GM06990 (cell line): Measurements from ENCODE around the gene SERPINA3.

Source experiments
- DNase-seq: peaks from one replicate; pipeline ENCODE4 v3.0.0-alpha.2; 2011; ENCODE audit not compliant: insufficient read length; ENCODE audit errors: extremely low read depth
- H3K27me3 ChIP-seq: replicated peaks from 2 replicates; pipeline ENCODE4 v1.6.0; 2011; ENCODE audit warnings: low read length; ENCODE audit not compliant: control insufficient read depth, insufficient read depth
- H3K36me3 ChIP-seq: 2 replicates; pipeline ENCODE4 v1.5.1; 2011; ENCODE audit warnings: low read length; ENCODE audit not compliant: control insufficient read depth, insufficient read depth
- H3K4me3 ChIP-seq: replicated peaks from 2 replicates; pipeline ENCODE4 v1.5.1; 2011; ENCODE audit warnings: low read depth, mild to moderate bottlenecking, control low read depth, low read length
- TF ChIP-seq, protein P1 (sequence below): IDR thresholded peaks from 2 replicates; pipeline ENCODE4 v1.5.1; 2011; ENCODE audit warnings: low read length, control low read depth, mild to moderate bottlenecking, inconsistent platforms; ENCODE audit not compliant: insufficient read depth, poor library complexity, severe bottlenecking

The SERPINA3 gene

GRCh38 chr14:94654071-94654861, 42.1 kb downstream of the SERPINA3 start:
- DNase-seq = no peak
- no peak overlapping the region for H3K4me3 ChIP-seq
- H3K36me3 ChIP-seq = no peaks in the 10 kb centered on the region
- TF ChIP-seq, protein P1, sequence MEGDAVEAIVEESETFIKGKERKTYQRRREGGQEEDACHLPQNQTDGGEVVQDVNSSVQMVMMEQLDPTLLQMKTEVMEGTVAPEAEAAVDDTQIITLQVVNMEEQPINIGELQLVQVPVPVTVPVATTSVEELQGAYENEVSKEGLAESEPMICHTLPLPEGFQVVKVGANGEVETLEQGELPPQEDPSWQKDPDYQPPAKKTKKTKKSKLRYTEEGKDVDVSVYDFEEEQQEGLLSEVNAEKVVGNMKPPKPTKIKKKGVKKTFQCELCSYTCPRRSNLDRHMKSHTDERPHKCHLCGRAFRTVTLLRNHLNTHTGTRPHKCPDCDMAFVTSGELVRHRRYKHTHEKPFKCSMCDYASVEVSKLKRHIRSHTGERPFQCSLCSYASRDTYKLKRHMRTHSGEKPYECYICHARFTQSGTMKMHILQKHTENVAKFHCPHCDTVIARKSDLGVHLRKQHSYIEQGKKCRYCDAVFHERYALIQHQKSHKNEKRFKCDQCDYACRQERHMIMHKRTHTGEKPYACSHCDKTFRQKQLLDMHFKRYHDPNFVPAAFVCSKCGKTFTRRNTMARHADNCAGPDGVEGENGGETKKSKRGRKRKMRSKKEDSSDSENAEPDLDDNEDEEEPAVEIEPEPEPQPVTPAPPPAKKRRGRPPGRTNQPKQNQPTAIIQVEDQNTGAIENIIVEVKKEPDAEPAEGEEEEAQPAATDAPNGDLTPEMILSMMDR = no peak
- H3K27me3 ChIP-seq = no peaks in the 10 kb centered on the region; the same call in 1 of the 2 replicates

GRCh38 chr14:94655169-94655710, 43.0 kb downstream of the SERPINA3 start:
- Histone ChIP-seq H3K36me3 (no peaks in the 10 kb centered on the region), H3K27me3 (no peaks in the 10 kb centered on the region; the same call in 1 of the 2 replicates), H3K4me3 (no peak overlapping the region)
- DNase-seq = no peak
- TF ChIP-seq, protein P1 = no peak

DNA sequence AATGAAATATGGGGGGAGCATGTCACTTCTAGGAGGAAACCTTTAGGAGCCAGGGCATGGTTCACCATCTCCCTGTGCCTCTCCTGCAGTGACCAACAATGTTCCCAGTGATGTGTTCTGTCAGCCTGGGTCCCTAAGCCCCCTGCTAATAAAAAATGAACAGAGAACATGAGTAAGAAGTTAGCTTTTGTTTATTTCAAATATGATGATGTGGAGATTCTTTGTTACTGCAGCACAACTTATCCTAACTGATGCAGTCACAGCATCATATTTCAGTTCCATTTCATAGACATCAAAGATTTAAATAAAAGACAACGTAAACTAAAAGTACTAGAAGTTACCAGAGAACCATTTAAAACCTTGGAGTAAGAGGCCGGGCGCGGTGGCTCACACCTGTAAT, 43.9 kb downstream of the SERPINA3 start:
- H3K4me3 ChIP-seq = no peak overlapping the region
- TF ChIP-seq, protein P1 = no peak
- no peak for DNase-seq

DNA sequence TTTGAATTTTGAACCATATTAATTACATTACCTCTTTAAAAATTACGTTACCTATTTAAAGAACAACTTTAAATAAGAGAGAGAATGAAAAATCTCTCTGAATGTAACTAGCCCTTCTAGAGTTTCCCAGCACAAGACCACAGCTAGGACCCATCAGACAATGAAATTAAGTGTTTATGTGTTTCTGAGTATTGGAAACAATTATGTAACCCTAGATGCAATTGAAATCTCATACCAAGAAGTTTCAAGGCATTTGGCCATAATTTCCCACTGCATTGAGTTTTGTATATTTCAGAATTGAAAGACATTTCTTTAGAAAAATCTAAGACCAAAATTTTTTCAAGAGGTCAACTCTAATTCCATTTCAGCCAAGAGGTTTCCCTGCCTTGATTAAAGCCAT, 47.1 kb downstream of the SERPINA3 start:
- no peak overlapping the region for H3K4me3 ChIP-seq
- no peaks in the 10 kb centered on the region; the same call in 1 of the 2 replicates for H3K27me3 ChIP-seq
- TF ChIP-seq, protein P1 = no peak
- DNase-seq = no peak
- no peaks in the 10 kb centered on the region for H3K36me3 ChIP-seq

More for the DNA sequence above, 43.9 kb downstream of the SERPINA3 start:
- H3K36me3 ChIP-seq = no peaks in the 10 kb centered on the region
- no peaks in the 10 kb centered on the region; the same call in 1 of the 2 replicates for H3K27me3 ChIP-seq

DNA sequence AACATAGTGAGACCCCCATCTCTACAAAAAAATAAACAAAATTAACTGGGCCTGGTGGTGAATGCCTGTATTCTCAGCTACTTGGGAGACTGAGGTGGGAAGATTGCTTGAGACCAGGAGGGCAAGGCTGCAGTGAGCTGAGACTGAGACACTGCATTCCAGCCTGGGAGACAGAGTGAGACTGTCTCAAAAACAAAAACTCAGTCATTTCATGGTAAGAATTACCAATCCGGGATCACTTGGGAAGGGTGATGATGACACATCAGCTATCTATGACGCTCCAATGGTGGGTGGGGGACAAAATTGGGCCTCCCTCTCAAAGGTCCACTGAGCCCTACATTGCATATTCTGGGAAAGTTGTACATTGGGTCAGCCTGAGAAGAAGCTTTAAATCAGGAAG, 47.7 kb downstream of the SERPINA3 start:
- Histone ChIP-seq H3K36me3 (no peaks in the 10 kb centered on the region), H3K4me3 (no peak overlapping the region), H3K27me3 (no peaks in the 10 kb centered on the region; the same call in 1 of the 2 replicates)
- DNase-seq = no peak
- TF ChIP-seq, protein P1 = no peak
